Lower lobe of right lung (tissue), 2 donors: ENCODE data around the gene PGC. TPM values are rescaled to one million over a fixed set of nuclear protein-coding genes. Genes with fewer than 3 reads are reported as not detected.

ENCODE experiments used
- ATAC-seq, 2 donors: fragments of 200-7000 bp; cut with Tn5 transposase; one replicate each; pipeline ENCODE4 v1.9.1; 2020 to 2022; ENCODE audit warnings: mild to moderate bottlenecking in 2 of 2, moderate library complexity in 2 of 2
- DNase-seq: peaks from one replicate; pipeline ENCODE4 v3.0.0-alpha.2; 2020
- H3K27ac ChIP-seq: fragments of 200-600 bp; one replicate; pipeline ENCODE4 v1.8.0; 2022
- H3K27me3 ChIP-seq: fragments of 200-600 bp; one replicate; pipeline ENCODE4 v1.8.0; 2022; ENCODE audit warnings: low read depth
- H3K36me3 ChIP-seq: fragments of 200-600 bp; one replicate; pipeline ENCODE4 v1.8.0; 2022; ENCODE audit warnings: mild to moderate bottlenecking
- H3K4me1 ChIP-seq: fragments of 200-600 bp; one replicate; pipeline ENCODE4 v1.8.0; 2022
- H3K4me3 ChIP-seq: fragments of 200-600 bp; one replicate; pipeline ENCODE4 v1.8.0; 2022; ENCODE audit warnings: mild to moderate bottlenecking
- H3K9me3 ChIP-seq: fragments of 200-600 bp; one replicate; pipeline ENCODE4 v1.8.0; 2022
- intact Hi-C: fragments of 100-400 bp; cut with DNase I; formaldehyde crosslinking; loops from one replicate; pipeline ENCODE4 v1.11.0; 2022
- total RNA-seq: library from RNA; stranded (reverse); fragmentation: NEBNext Ultra II Directional; extraction: Animal tissue kit (Norgen Biotek cat#: 25700); gene quantifications from one replicate; pipeline ENCODE4 v1.2.1, GENCODE V29; 2021
- TF ChIP-seq, protein P1 (sequence below): fragments of 200-600 bp; IDR thresholded peaks from one replicate; pipeline ENCODE4 v1.8.0; 2022; ENCODE audit warnings: antibody characterized with exemption, mild to moderate bottlenecking
- donor health status: DM: no; HTN: yes; CAD: no; lungs with severe emphysema.

Gene PGC
- total RNA-seq, 1 donor from 2014 or later = 947 TPM

- Histone ChIP-seq H3K9me3 (no peaks in the 10 kb centered on the region), H3K27me3 (no peaks in the 10 kb centered on the region), H3K36me3 (peaks cover 74% of the 10 kb centered on the region), H3K27ac (no peak overlapping the region), H3K4me1 (peaks cover 6% of the 10 kb centered on the region), H3K4me3 (no peak overlapping the region)
- ATAC-seq (no peak), DNase-seq (peak; percentile 35)
- TF ChIP-seq, protein P1, sequence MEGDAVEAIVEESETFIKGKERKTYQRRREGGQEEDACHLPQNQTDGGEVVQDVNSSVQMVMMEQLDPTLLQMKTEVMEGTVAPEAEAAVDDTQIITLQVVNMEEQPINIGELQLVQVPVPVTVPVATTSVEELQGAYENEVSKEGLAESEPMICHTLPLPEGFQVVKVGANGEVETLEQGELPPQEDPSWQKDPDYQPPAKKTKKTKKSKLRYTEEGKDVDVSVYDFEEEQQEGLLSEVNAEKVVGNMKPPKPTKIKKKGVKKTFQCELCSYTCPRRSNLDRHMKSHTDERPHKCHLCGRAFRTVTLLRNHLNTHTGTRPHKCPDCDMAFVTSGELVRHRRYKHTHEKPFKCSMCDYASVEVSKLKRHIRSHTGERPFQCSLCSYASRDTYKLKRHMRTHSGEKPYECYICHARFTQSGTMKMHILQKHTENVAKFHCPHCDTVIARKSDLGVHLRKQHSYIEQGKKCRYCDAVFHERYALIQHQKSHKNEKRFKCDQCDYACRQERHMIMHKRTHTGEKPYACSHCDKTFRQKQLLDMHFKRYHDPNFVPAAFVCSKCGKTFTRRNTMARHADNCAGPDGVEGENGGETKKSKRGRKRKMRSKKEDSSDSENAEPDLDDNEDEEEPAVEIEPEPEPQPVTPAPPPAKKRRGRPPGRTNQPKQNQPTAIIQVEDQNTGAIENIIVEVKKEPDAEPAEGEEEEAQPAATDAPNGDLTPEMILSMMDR = no peak
- intact Hi-C loops = no loop called here
Observed at GRCh38 chr6:41688256-41688965, 58.8 kb downstream of the PGC start.

DNA sequence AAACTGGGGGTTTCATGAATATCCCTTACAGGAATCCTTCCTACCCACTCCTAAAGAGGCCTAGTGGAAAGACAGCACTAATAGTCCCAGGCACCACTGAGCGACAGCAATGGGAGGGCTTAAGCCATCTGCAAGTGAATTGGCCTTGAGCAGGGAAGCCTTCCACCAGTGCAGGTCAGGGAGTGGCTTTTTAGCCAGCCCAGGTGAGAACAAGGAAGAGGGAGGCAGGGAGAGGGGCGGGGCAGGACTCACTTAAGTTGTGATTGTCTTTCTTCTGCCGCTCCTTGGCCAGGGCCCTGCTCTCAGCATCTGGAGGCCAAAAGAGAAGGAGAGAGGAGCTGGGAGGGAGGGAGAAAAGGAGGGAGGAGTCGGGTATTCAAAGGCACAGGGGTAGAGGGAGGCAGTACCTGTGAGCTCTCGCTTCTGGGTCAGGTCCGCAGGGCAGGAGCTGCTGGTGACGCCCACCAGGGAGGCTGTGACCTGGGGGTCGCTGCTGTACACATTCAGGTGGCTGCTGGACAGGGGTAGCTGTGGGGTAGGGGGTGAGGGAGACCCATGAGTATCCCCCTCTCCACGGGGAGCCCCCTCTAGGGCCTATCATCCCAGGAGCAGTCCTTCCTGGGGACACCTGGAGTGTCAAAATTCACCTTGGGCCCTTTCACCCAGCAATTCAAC, 59.6 kb downstream of the PGC start:
- no peak for ATAC-seq
- peaks cover 74% of the 10 kb centered on the region for H3K36me3 ChIP-seq
- H3K4me3 ChIP-seq = no peak overlapping the region
- H3K9me3 ChIP-seq = no peaks in the 10 kb centered on the region
- H3K27ac ChIP-seq = no peak overlapping the region
- peak; percentile 37 for DNase-seq
- intact Hi-C loops = no loop called here
- TF ChIP-seq, protein P1 = no peak
- H3K4me1 ChIP-seq = peaks cover 13% of the 10 kb centered on the region
- no peaks in the 10 kb centered on the region for H3K27me3 ChIP-seq

Other genes starting within 250 kb of the PGC start
- gene FOXP4, start 201.0 kb downstream of the PGC start, total RNA-seq = 30.0 TPM
- gene MDFI, start 108.9 kb downstream of the PGC start, total RNA-seq = 10.6 TPM
- 36.5 TPM for gene TFEB, start 11.8 kb downstream of the PGC start, total RNA-seq
- gene FRS3, start 32.5 kb upstream of the PGC start, total RNA-seq = 5.9 TPM
- gene PRICKLE4, start 33.4 kb upstream of the PGC start, total RNA-seq = 12.1 TPM
- gene TOMM6, start 40.3 kb upstream of the PGC start, total RNA-seq = 134 TPM
- gene USP49, start 148.0 kb upstream of the PGC start, total RNA-seq = 3.9 TPM
- gene MED20, start 173.7 kb upstream of the PGC start, total RNA-seq = 12.6 TPM
- 8.9 TPM for gene BYSL, start 174.1 kb upstream of the PGC start, total RNA-seq
- 182 TPM for gene CCND3, start 194.4 kb upstream of the PGC start, total RNA-seq